Natural killer cell treated with Interleukin-12 subunit alpha and Interleukin-12 subunit beta and Interleukin-15 and Interleukin-18, amount 100 ng/mL, for 72 hours (primary cell): ENCODE measurements around the gene PROB1. TPM values are rescaled to one million over a fixed set of nuclear protein-coding genes. Genes with fewer than 3 reads are reported as not detected.

Source experiments
- ATAC-seq, 2 donors: fragments of 150-1000 bp; cut with Tn5 transposase in 1 of 2; sonication (Bioruptor Pico), chemical (Tn5 transposase) in 1 of 2; 2 replicates each; pipeline ENCODE4 v1.10.0; 2021
- DNase-seq: peaks from one replicate; pipeline ENCODE4 v3.0.0; 2022; ENCODE audit warnings: low spot score
- H3K27ac Mint-ChIP-seq, 2 donors: 1 replicate in 1 of 2; 2 replicates in 1 of 2; pipeline ENCODE4 v1.8.0; 2022; ENCODE audit warnings: mixed read lengths in 2 of 2, mild to moderate bottlenecking in 1 of 2, moderate library complexity in 1 of 2
- H3K27me3 Mint-ChIP-seq, 2 donors: 1 replicate in 1 of 2; 2 replicates in 1 of 2; pipeline ENCODE4 v1.8.0; 2022; ENCODE audit warnings: mixed read lengths in 2 of 2
- H3K36me3 Mint-ChIP-seq: one replicate; pipeline ENCODE4 v1.8.0; 2022; ENCODE audit warnings: mixed read lengths
- H3K4me1 Mint-ChIP-seq, 2 donors: 1 replicate in 1 of 2; 2 replicates in 1 of 2; pipeline ENCODE4 v1.8.0; 2022; ENCODE audit warnings: low read depth in 2 of 2, mixed read lengths in 2 of 2, mild to moderate bottlenecking in 1 of 2
- H3K4me3 Mint-ChIP-seq: one replicate; pipeline ENCODE4 v1.8.0; 2022; ENCODE audit warnings: mixed read lengths
- H3K9me3 Mint-ChIP-seq: 2 replicates; pipeline ENCODE4 v1.8.0; 2022; ENCODE audit warnings: mixed read lengths
- total RNA-seq, 2 donors: library from RNA; stranded (reverse); gene quantifications; one replicate each; pipeline ENCODE4 v1.2.3, GENCODE V29; 2022

The PROB1 gene
- total RNA-seq, 2 donors from 2014 or later = 3.4 to 6.6 TPM

GRCh38 chr5:139383993-139384590 lies 10.8 kb downstream of the PROB1 start:
- Mint-ChIP-seq H3K4me1 (peaks cover 30 to 34% of the 10 kb centered on the region in 2 donors), H3K4me3 (peak overlapping the region; percentile 73), H3K27ac (peak overlapping the region; percentile 89 to 96), H3K27me3 (no peaks in the 10 kb centered on the region), H3K9me3 (no peaks in the 10 kb centered on the region), H3K36me3 (no peaks in the 10 kb centered on the region)
- no peak for ATAC-seq
- DNase-seq = no peak

- Mint-ChIP-seq H3K27ac (peak within 1 kb of the TSS; percentile 54 to 89), H3K36me3 (no peaks in the 10 kb centered on the region), H3K9me3 (no peaks in the 10 kb centered on the region), H3K27me3 (no peaks in the 10 kb centered on the region), H3K4me1 (peaks cover 28 to 33% of the 10 kb centered on the region in 2 donors), H3K4me3 (no peak within 1 kb of the TSS)
- no peak for ATAC-seq
- no peak for DNase-seq
These were observed 11.5 kb downstream of the PROB1 start, which contains the start of gene SLC23A1 for GRCh38 chr5:139383275-139383992. Gene SLC23A1 (minus strand): TSS chr5:139383297. CDS start chr5:139383253, 44 bp downstream.

- Mint-ChIP-seq H3K27me3 (no peaks in the 10 kb centered on the region), H3K36me3 (no peaks in the 10 kb centered on the region), H3K27ac (no peak overlapping the region), H3K9me3 (no peaks in the 10 kb centered on the region), H3K4me3 (no peak overlapping the region), H3K4me1 (peaks cover 28 to 30% of the 10 kb centered on the region in 2 donors)
- ATAC-seq (no peak), DNase-seq (no peak)
These were observed 12.1 kb downstream of the PROB1 start for GRCh38 chr5:139382807-139383206.

GRCh38 chr5:139381837-139382761 lies 12.8 kb downstream of the PROB1 start:
- H3K36me3 Mint-ChIP-seq = no peaks in the 10 kb centered on the region
- H3K27ac Mint-ChIP-seq = peak overlapping the region in 1 of 2 donors; percentile 54
- H3K4me3 Mint-ChIP-seq = no peak overlapping the region
- ATAC-seq = no peak
- no peaks in the 10 kb centered on the region for H3K9me3 Mint-ChIP-seq
- no peak for DNase-seq
- H3K4me1 Mint-ChIP-seq = peaks cover 28 to 30% of the 10 kb centered on the region in 2 donors
- no peaks in the 10 kb centered on the region for H3K27me3 Mint-ChIP-seq

- Mint-ChIP-seq H3K27me3 (no peaks in the 10 kb centered on the region), H3K4me1 (peaks cover 7 to 8% of the 10 kb centered on the region in 2 donors), H3K27ac (no peak overlapping the region), H3K4me3 (no peak overlapping the region), H3K36me3 (no peaks in the 10 kb centered on the region), H3K9me3 (no peaks in the 10 kb centered on the region)
- ATAC-seq (no peak), DNase-seq (no peak)
These were observed 15.1 kb downstream of the PROB1 start for GRCh38 chr5:139379626-139380449.

GRCh38 chr5:139378941-139379361 lies 16.0 kb downstream of the PROB1 start:
- no peak overlapping the region for H3K27ac Mint-ChIP-seq
- no peak for DNase-seq

GRCh38 chr5:139378101-139378825 lies 16.6 kb downstream of the PROB1 start:
- no peaks in the 10 kb centered on the region for H3K9me3 Mint-ChIP-seq
- peaks cover 0 to under 1% of the 10 kb centered on the region in 2 donors for H3K4me1 Mint-ChIP-seq
- no peak for DNase-seq
- no peak overlapping the region for H3K27ac Mint-ChIP-seq
- H3K36me3 Mint-ChIP-seq = no peaks in the 10 kb centered on the region
- H3K4me3 Mint-ChIP-seq = no peak overlapping the region
- peak in 1 of 2 donors; percentile 3 for ATAC-seq
- no peaks in the 10 kb centered on the region for H3K27me3 Mint-ChIP-seq

More at GRCh38 chr5:139378941-139379361, 16.0 kb downstream of the PROB1 start:
- no peaks in the 10 kb centered on the region for H3K27me3 Mint-ChIP-seq
- H3K36me3 Mint-ChIP-seq = no peaks in the 10 kb centered on the region
- no peaks in the 10 kb centered on the region for H3K9me3 Mint-ChIP-seq
- no peak overlapping the region for H3K4me3 Mint-ChIP-seq
- H3K4me1 Mint-ChIP-seq = peaks cover 0 to 2% of the 10 kb centered on the region in 2 donors
- no peak for ATAC-seq

- H3K4me1 Mint-ChIP-seq = peaks cover 0 to 1% of the 10 kb centered on the region in 2 donors
- no peak for ATAC-seq
- no peak for DNase-seq
- H3K4me3 Mint-ChIP-seq = no peak overlapping the region
- peaks cover under 1% of the 10 kb centered on the region for H3K36me3 Mint-ChIP-seq
- H3K27ac Mint-ChIP-seq = no peak overlapping the region
- H3K9me3 Mint-ChIP-seq = no peaks in the 10 kb centered on the region
- H3K27me3 Mint-ChIP-seq = no peaks in the 10 kb centered on the region
These were observed 17.7 kb downstream of the PROB1 start for GRCh38 chr5:139377226-139377625.

- Mint-ChIP-seq H3K36me3 (peaks cover 5% of the 10 kb centered on the region), H3K4me3 (no peak overlapping the region), H3K4me1 (peaks cover 5 to 6% of the 10 kb centered on the region in 2 donors), H3K27me3 (no peaks in the 10 kb centered on the region), H3K27ac (no peak overlapping the region), H3K9me3 (no peaks in the 10 kb centered on the region)
- ATAC-seq (no peak), DNase-seq (no peak)
These were observed 18.5 kb downstream of the PROB1 start for GRCh38 chr5:139376364-139376763.

- no peak overlapping the region for H3K4me3 Mint-ChIP-seq
- peaks cover 5% of the 10 kb centered on the region for H3K36me3 Mint-ChIP-seq
- no peaks in the 10 kb centered on the region for H3K9me3 Mint-ChIP-seq
- DNase-seq (no peak), ATAC-seq (no peak)
- no peak overlapping the region for H3K27ac Mint-ChIP-seq
- H3K27me3 Mint-ChIP-seq = no peaks in the 10 kb centered on the region
- peaks cover 5 to 6% of the 10 kb centered on the region in 2 donors for H3K4me1 Mint-ChIP-seq
These were observed 20.0 kb downstream of the PROB1 start for GRCh38 chr5:139374909-139375308.

GRCh38 chr5:139371482-139372435 lies 23.1 kb downstream of the PROB1 start:
- Mint-ChIP-seq H3K4me3 (no peak overlapping the region), H3K9me3 (no peaks in the 10 kb centered on the region), H3K27me3 (no peaks in the 10 kb centered on the region), H3K36me3 (peaks cover 9% of the 10 kb centered on the region), H3K27ac (peak overlapping the region; percentile 21 to 56), H3K4me1 (peaks cover 5 to 6% of the 10 kb centered on the region in 2 donors)
- no peak for DNase-seq
- ATAC-seq = no peak

GRCh38 chr5:139369181-139369580 lies 25.7 kb downstream of the PROB1 start:
- Mint-ChIP-seq H3K27ac (no peak overlapping the region), H3K27me3 (no peaks in the 10 kb centered on the region), H3K4me3 (no peak overlapping the region), H3K4me1 (peaks cover 5 to 7% of the 10 kb centered on the region in 2 donors), H3K36me3 (peaks cover 13% of the 10 kb centered on the region), H3K9me3 (no peaks in the 10 kb centered on the region)
- DNase-seq (no peak), ATAC-seq (no peak)
